H1 (cell line): ENCODE results near the gene ADRM1. TPM values are rescaled to one million over a fixed set of nuclear protein-coding genes. Genes with fewer than 3 reads are reported as not detected.

Source experiments
- CTBP2 ChIP-seq: IDR thresholded peaks from 2 replicates; pipeline ENCODE4 v1.7.0; 2011; ENCODE audit warnings: borderline replicate concordance, mild to moderate bottlenecking, moderate library complexity, mixed read lengths, low read length; ENCODE audit not compliant: insufficient read depth, insufficient read length
- JUND ChIP-seq: IDR thresholded peaks from 2 replicates; pipeline ENCODE4 v1.6.1; 2011; ENCODE audit warnings: mild to moderate bottlenecking, improper control_type of control experiment, low read length
- NRF1 ChIP-seq: IDR thresholded peaks from 2 replicates; pipeline ENCODE4 v1.6.1; 2011; ENCODE audit warnings: mild to moderate bottlenecking, low read depth, low read length, improper control_type of control experiment
- RBBP5 ChIP-seq: IDR thresholded peaks from 2 replicates; pipeline ENCODE4 v1.7.1; 2012; ENCODE audit warnings: low read depth, mild to moderate bottlenecking, inconsistent platforms, low read length, moderate library complexity, borderline replicate concordance
- SRF ChIP-seq: IDR thresholded peaks from 2 replicates; pipeline ENCODE4 v1.6.1; 2011; ENCODE audit warnings: mild to moderate bottlenecking, low read depth, low read length, moderate library complexity
- TAF7 ChIP-seq: optimal IDR thresholded peaks from 2 replicates; pipeline ENCODE3; 2011; ENCODE audit warnings: low read depth, mild to moderate bottlenecking, inconsistent platforms, low read length, moderate library complexity, borderline replicate concordance
- TBP ChIP-seq: IDR thresholded peaks from 2 replicates; pipeline ENCODE4 v1.6.1; 2011; ENCODE audit warnings: low read depth, low read length, improper control_type of control experiment
- polyA plus RNA-seq, 7 experiments: library from polyadenylated mRNA; depleted of rRNA in 3 of 7; stranded (reverse) in 5 of 7; unstranded in 2 of 7; fragments of >200 nt in 5 of 7; fragments of 200-250 nt in 2 of 7; gene quantifications; 1 replicate in 5 of 7; 2 replicates in 1 of 7; 4 replicates in 1 of 7; pipeline versions ENCODE4 v1.2.1 to v1.2.3, GENCODE V29; 2011 to 2013; ENCODE audit warnings: missing spikeins in 2 of 7, mixed read lengths in 2 of 7
- total RNA-seq: library from RNA; stranded (reverse); fragmentation: NEBNext Ultra II Directional; extraction: Animal tissue kit (Norgen Biotek cat#: 25700); gene quantifications from 2 replicates; pipeline ENCODE4 v1.2.1, GENCODE V29; 2021
- TF ChIP-seq, protein P1 (sequence below): IDR thresholded peaks from 2 replicates; pipeline ENCODE4 v1.6.1; 2011; ENCODE audit warnings: low read length, improper control_type of control experiment

Gene ADRM1
- total and polyA plus RNA-seq, 2 of the 8 experiments (the other 6 are each of a cell fraction or from before 2014, with no cell fraction given), result 126 to 214 TPM

DNA sequence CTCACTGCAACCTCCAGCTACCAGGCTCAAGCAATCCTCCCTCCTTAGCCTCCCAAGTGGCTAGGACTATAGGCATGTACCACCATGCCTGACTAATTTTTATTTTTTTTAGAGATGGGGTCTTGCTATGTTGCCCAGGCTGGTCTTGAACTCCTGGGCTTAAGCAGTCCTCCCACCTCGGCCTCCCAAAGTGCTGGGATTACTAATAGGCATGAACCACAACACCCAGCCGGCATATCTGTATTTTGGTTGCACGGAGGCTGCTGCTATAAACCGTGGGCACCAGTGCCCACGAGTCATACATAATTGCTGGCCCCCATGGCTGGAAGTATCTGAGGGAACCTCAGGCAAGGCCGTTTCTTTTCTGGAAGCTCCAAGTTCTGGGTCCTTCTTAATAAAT lies 18.3 kb upstream of the ADRM1 start (continued):
- TF ChIP-seq, protein P1, sequence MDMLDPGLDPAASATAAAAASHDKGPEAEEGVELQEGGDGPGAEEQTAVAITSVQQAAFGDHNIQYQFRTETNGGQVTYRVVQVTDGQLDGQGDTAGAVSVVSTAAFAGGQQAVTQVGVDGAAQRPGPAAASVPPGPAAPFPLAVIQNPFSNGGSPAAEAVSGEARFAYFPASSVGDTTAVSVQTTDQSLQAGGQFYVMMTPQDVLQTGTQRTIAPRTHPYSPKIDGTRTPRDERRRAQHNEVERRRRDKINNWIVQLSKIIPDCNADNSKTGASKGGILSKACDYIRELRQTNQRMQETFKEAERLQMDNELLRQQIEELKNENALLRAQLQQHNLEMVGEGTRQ, result no peak
- TF ChIP-seq JUND (no peak), NRF1 (no peak), SRF (no peak), RBBP5 (no peak), TAF7 (no peak), CTBP2 (no peak), TBP (no peak)
